A549 treated with ZK216348 at 1 μM for 4 hours (cell line): Measurements from ENCODE around the gene SLC26A1. TPM values are rescaled to one million over a fixed set of nuclear protein-coding genes. Genes with fewer than 3 reads are reported as not detected.

ENCODE experiments used
- total RNA-seq: library from RNA; stranded (reverse); fragments of 200-300 nt; extraction: Qiagen RNA extraction; gene quantifications from 5 replicates; pipeline ENCODE4 v1.2.3, GENCODE V29; 2022; ENCODE audit warnings: low read depth

The SLC26A1 gene, protein sequence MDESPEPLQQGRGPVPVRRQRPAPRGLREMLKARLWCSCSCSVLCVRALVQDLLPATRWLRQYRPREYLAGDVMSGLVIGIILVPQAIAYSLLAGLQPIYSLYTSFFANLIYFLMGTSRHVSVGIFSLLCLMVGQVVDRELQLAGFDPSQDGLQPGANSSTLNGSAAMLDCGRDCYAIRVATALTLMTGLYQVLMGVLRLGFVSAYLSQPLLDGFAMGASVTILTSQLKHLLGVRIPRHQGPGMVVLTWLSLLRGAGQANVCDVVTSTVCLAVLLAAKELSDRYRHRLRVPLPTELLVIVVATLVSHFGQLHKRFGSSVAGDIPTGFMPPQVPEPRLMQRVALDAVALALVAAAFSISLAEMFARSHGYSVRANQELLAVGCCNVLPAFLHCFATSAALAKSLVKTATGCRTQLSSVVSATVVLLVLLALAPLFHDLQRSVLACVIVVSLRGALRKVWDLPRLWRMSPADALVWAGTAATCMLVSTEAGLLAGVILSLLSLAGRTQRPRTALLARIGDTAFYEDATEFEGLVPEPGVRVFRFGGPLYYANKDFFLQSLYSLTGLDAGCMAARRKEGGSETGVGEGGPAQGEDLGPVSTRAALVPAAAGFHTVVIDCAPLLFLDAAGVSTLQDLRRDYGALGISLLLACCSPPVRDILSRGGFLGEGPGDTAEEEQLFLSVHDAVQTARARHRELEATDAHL
- total RNA-seq = 0.15 to 0.40 TPM (median 0.31 TPM) in 4 of 5 replicates, not detected in the other

DNA sequence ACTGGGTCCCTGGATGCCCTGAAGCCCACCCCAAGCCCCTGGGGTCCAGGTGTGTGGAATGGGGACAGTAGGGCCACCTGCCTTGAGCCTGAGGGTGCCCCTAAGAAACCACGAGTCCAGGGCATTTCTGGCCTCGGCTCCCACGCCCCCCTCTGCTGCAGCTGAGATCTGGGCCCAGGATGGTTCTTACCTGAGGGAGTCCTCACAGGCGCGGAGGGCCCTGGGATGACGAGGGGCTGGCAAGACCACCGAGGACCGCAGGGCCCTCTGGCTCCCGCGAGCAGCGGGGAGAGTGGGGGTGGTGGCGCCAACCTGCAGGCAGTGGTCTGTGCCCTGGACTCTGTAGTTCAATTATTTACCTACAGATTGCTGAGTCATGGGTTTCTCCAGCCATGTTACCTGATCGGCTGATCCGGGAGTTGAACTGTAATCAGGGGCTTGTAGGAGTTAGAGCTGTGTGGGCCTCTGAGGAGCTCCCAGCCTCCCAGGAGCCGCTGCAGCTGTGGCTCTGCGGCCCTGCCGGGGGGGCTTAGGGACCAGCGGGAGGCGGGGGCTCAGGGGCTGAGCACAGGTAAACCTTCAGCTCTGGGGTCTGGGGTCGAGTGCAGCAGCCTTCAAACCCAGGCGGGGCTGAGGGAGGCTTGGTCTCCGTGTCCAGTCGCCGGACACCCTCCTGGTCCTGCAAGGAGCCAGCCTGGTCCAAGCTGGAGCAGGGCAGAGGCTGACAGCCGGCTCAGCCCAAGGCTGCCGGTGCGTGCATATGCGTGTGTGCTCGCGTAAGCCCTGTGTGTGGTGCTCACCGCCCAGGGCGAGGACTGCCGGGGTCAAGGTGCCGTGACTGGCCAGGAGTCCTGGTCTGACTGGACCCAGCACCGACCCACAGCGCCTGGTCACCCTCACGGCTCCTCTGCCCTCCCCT lies at the start of gene SLC26A1:
Gene SLC26A1, minus strand, starts transcription at position 294 of the 919 bp plus-strand sequence. CDS start 1,701 bp downstream, outside the sequence.

DNA sequence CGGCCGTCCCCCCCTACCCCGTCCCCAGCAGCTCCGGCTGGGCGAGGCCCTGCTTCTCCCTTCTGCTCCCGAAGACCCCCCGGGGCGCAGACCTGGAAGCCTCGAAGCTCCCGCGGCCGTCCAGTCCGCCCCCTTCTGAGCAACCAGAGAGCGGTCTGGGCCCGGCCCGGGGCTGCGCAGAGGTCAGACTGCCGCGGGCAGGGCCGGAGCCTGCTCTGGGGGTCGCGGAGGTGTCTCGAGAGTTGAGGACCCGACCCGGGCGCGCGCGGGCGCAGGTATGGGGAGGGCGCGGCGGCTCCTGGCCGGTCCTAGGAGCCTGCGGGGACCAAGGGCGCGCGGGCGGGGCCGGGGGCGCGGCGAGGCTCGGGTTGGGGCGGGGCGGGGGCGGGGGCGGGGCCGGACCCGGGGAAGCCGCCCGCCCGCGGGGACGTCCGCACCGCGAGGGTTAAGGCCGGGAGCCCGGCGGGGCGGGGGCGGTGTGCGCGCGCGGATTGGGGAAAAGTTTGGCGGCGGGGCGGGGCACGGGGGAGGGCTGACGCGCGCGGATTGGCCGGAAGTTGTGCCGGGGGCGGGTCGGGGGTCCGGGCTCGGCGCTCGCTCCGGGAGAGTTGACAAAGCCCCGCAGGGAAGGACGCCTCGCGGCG lies 17.9 kb upstream of the SLC26A1 start, which contains the start of gene FGFRL1:
Gene FGFRL1, plus strand, starts transcription at position 605 of the 644 bp plus-strand sequence. CDS start 860 bp downstream, outside the sequence.

GRCh38 chr4:986879-987623 lies 6.2 kb downstream of the SLC26A1 start, which contains the start of gene IDUA:
IDUA (plus strand) TSS chr4:987044; CDS start chr4:987085, 41 bp downstream.

DNA sequence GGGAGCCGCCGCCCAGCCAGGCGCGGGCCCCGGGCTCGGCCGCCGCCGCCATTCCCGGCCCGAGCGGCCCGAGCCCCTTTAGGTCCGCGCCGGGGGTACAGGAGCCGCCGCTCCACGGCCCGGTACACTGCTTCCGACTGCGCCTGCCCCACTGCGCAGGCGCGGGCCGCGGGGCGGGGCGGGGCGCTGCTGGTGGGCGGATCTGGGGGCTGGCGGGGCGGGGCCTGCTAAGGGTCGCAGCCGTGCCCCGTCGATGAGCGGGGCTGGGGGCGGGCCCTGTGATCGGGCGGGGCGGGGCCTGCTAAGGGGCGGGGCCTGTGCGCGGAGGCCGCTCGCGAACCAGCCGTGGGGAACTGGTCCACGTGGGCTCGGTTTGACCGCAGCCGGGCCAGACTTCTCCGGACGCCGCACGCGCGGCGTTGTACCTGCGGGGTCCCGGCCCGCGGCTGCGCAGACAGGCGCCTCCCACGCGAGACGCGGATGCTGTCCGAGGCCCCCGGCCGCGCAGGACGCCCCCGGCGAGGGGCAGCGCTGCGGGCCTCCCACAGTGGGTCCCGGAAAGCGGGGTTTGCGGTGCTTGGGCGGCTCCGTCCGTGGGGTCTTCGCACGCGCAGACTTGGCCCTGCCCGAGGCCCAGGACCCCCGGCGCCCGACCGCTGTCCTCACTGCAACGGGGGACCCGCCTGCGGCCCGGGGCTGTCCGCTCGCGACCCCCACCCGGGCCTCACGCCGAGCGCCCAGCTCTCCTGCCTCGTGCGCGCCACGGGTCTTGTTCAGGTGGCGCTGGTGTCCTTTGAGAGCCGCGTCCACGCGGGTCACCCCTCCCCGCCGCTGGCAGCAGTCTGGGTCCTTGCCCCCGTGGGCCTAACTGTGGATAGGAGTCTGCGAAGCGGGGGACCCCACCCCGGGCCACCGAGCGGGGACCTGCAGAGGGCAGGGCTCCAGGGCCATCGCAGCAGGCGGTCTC lies 19.5 kb downstream of the SLC26A1 start, which contains the start of gene DGKQ:
Gene DGKQ, minus strand, starts transcription at position 139 of the 967 bp plus-strand sequence. Its CDS starts 87 bp downstream, at position 52.

Other genes with a start within 250 kb of the SLC26A1 start
- 0.46 to 1.5 TPM (median 0.88 TPM) in 5 replicates for gene CPLX1, start 167.3 kb downstream of the SLC26A1 start, total RNA-seq
- gene GAK, start 61.1 kb downstream of the SLC26A1 start, total RNA-seq = 24.4 to 59.3 TPM (median 48.8 TPM) in 5 replicates
- 6.1 to 12.3 TPM (median 8.0 TPM) in 5 replicates for gene TMEM175, start 60.9 kb downstream of the SLC26A1 start, total RNA-seq
- gene DGKQ, start 19.8 kb downstream of the SLC26A1 start, total RNA-seq = 4.0 to 9.4 TPM (median 7.7 TPM) in 5 replicates
- 5.5 to 17.7 TPM (median 13.9 TPM) in 5 replicates for gene IDUA, start 6.4 kb downstream of the SLC26A1 start, total RNA-seq
- 10.8 to 25.7 TPM (median 23.0 TPM) in 5 replicates for gene FGFRL1, start 18.2 kb upstream of the SLC26A1 start, total RNA-seq
- 1.5 to 2.5 TPM (median 1.7 TPM) in 5 replicates for gene RNF212, start 120.2 kb upstream of the SLC26A1 start, total RNA-seq
- gene SPON2, start 179.2 kb upstream of the SLC26A1 start, total RNA-seq = 0.13 to 0.69 TPM (median 0.34 TPM) in 4 of 5 replicates, not detected in the other